Stimulated activated CD8-positive, alpha-beta memory T cell treated with anti-CD3 and anti-CD28 coated beads, Interleukin-7, amount 100 ng/mL, for 4 hours (primary cell): Measurements from ENCODE around the gene PAOX.
"Not testable (repeated sequence)": the region's sequence is repeated elsewhere in the genome, so short reads cannot be mapped to it uniquely, and the experiment has no call there.

Experiments used
- DNase-seq, 2 donors: peaks; one replicate each; pipeline ENCODE4 v3.0.0-alpha.2; 2020; ENCODE audit warnings: low read depth in 2 of 2

The PAOX gene

DNA sequence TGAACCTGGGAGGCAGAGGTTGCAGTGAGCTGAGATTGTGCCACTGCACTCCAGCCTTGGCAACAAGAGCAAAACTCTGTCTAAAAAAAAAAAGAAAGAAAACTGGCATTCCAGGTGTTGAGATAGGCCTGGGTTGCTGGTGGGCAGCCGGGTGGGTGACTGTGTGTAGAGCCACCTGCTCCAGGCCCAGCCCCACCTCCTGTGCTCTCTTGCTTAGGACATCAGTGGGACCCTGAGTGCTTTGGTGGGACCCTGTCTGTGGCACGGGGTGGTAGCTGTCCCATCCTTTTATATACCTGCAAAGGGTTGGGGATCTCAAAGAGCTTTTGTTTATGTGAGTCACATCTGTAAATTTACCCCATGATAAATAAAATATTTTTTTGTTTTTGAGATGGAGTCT lies 6.2 kb downstream of the PAOX start:
- no peak for DNase-seq

DNA sequence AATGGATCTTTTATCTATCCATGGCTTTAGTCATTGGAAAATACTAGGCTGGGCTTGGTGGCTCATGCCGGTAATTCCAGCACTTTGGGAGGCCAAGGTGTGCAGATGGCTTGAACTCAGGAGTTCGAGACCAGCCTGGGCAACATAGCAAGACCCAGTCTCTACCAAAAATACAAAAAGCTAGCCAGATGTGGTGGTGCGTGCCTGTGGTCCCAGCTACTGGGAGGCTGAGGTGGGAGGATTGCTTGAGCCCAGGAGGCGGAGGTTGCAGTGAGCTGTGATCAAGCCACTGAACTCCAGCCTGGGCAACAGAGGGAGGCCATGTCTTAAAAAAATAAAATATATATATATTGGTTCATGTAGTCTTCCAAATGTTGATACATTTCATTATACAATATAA lies 7.9 kb downstream of the PAOX start:
- DNase-seq = not testable (repeated sequence)

DNA sequence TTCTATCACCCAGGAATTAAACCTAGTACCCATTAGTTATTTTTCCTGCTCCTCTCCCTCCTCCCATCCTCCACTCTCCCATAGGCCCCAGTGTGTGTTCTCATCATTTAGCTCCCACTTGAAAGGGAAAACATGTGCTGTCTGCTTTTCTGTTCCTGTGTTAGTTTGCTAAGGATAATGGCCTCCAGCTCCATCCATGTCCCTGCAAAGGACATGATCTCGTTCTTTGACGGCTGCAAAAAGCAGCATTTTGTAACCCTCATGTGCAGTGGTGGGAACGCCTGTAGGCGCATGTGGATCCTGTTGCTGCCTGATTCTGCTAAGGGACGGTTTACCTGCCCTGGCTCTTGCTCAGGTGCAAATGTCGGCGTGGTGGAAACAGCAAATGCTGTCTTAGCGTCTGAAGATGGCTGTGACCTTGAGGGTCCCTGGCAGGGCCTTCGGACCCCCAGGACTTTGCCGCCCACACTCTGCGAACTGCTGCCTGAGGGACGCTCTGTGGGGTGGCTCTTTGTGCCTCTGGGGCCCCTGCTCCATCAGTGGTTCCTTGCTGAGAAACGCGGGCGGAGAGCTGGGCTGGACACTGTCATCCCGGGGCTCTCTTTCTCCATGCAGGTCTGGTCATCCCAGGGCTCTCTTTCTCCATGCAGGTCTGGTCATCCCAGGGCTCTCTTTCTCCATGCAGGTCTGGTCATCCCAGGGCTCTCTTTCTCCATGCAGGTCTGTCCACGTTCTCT lies 9.3 kb downstream of the PAOX start:
- DNase-seq = no peak

DNA sequence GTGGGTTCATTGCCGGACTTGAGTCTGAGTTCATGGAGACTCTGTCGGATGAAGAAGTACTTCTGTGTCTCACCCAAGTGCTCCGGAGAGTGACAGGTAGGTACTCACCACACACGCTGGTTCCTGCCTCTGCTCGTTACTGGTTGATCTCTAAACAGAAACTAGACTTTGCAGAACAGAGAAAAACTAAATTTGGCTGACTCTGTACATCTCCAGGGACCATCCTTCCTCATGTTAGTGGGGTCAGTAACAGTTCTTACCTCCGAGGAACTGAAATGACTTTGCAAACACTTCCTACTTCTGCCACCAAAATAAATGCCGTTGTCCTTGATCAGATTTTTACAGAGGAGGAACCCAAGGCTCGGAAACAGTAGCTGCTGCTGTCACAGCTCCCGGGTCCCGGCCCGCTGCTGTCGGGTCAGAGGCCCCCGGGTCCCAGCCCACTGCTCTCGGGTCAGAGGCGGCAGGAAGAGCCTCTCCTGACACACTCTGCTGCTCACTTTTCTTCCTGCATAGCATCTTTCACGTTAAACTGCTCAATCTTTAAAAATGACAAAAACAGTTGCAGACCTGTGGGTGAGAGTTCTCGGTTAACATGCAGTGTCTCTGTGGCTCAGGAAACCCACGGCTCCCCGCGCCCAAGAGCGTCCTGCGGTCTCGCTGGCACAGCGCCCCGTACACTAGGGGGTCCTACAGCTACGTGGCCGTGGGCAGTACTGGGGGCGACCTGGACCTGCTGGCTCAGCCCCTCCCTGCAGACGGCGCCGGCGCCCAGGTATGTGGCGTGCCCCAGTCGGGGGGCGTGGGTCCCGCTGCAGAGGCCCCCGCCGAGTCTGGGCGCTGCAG lies 10.1 kb downstream of the PAOX start:
- DNase-seq = peak in 1 of 2 donors; percentile 20

DNA sequence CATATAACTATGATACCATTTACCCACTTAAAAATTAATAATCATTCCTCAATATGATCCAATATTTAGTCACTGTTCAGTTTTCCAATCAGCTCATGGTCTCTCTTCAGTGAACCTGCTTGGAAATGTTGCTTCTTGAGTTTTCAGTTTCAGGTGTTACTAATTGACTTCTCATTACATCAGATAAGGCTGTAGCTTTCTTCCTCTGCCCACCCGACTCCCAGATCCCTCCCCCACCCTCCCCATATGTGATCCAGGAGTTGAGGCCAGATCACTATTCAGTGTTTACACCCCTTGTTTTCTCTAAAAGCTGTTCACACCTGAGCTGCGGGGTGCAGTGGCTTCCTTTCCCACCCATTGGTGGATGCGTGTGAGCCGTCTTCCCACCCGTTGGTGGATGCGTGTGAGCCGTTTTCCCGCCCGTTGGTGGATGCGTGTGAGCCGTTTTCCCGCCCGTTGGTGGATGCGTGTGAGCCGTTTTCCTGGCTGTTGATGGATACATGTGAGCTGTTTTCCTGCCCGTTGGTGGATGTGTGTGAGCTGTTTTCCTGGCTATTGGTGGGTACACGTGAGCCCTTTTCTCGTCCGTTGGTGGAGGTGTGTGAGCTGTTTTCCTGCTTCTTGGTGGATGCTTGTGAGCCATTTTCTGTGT lies 11.7 kb downstream of the PAOX start:
- no peak for DNase-seq

DNA sequence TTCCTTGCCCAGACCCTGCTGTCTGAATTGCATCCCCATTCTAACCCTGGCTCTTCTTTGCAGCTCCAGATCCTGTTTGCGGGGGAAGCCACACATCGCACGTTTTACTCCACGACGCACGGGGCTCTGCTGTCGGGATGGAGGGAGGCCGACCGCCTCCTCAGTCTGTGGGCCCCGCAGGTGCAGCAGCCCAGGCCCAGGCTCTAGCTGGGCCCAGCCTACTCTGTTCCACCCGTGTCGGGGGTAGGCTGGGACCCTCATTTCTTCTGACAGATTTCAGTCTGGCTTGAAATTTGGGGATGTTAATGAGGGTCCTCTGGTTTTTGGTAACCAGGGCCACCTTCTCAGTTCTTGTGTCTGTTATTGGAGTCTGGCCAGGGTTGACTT lies 12.2 kb downstream of the PAOX start:
- no peak for DNase-seq

DNA sequence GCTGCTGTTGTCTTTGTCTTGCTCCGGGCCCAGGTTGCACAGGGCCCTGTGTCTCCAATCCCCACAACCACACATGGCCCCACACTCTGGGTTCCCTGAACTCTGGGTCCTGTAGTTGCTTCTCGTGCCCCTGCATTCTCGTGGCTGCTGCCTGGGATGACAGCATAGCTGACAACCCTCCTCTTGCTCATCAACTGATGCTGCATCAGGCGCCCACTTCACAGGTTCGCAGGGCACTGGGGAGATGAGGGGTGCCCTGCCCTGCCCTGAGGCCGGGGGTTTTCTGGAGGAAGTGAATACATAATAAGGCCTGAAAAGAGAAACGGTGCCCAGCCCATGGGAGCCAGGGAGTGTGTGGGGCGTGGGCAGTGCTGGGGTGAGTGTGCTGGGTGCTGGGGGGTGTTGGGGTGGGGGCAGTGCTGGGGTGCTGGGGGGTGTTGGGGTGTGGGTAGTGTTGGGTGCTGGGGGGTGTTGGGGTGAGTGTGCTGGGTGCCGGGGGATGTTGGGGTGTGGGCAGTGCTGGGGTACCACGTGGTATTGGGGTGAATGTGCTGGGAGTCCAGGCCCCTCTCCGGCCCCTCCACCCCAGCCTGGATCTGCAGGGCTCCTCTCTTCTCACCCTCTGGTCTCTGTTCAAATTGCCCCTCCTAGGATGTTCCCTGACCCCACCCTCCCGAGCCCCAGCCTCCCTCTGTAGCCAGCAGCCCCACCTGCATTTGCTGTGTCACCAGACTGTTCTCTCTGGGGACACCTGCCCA lies 12.9 kb downstream of the PAOX start:
- DNase-seq = peak in 1 of 2 donors; percentile 22

DNA sequence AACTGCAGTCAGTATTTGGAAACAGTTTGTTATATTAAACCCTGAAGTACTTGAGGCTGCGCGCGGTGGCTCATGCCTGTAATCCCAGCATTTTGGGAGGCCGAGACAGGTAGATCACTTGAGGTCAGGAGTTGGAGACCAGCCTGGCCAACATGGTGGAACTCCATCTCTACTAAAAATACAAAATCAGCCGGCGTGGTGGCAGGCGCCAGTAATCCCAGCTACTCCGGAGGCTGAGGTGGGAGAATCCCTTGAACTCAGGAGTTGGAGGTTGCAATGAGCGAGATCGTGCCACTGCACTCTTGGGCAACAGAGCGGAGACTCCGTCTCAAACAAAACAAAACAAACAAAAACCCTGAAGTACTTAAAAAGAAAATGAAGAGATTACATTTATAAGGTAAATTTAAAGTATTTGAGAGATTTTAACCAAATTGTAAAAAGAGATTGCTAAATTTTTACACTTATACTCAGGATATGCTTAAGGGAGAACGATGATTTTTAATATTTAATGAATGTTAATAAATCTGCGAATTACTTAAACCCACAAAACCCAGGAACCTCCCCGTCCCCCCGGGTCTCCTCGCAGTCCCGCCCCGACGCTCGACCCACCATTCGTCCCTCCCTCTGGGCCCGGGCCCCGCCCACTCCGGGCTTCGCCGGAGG lies 14.5 kb downstream of the PAOX start:
- DNase-seq = no peak

DNA sequence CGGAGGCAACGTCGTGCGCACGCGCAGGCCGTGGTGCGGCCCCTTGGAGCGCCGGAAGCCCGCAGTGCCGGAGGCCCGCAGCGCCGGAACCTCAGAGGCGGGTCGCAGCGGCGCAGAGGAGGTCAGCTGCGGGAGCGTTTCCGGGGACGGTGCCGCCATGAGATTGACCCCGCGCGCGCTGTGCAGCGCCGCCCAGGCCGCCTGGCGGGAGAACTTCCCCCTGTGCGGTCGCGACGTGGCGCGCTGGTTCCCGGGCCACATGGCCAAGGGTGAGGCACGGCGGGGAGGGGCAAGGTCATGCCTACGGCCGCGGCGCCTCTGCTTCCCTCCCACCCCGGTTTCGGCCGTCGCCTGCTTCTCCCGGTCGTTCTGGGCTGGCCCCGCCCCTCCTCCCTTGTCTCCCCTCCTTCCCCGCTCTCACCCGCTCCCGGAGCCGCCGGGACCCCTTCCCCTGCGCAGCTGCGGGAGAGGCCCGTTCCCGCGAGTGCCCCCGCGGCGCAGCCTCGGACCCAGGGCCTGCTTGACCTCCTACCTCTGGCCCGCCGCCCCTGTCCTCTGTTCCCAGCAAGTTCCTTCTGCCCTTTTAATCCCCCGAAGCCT lies 15.1 kb downstream of the PAOX start, which contains the start of gene MTG1:
TSS of gene MTG1 (plus strand) at position 94 of the 600 bp plus-strand sequence. CDS start at position 158, 64 bp downstream.
- DNase-seq = peak; percentile 78 to 93

DNA sequence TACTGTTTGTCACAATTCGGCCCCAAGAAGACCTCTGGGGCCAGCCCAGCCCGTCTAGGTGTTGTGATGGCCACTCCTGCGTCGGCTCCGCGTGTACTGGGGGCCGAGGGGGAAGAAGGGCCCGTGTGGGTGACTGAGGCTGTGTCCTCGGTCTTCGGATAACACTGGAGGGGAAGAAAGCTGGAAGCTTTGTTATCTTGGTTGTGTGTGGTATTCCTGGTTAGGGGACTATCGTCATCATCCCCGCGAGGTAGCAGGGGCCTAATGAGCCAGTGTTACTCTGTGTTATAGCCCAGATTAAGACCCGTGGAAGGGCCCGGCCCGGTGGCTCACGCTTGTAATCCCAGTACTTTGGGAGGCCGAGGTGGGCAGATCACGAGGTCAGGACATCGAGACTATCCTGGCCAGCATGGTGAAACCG lies 15.7 kb downstream of the PAOX start:
- DNase-seq = no peak

DNA sequence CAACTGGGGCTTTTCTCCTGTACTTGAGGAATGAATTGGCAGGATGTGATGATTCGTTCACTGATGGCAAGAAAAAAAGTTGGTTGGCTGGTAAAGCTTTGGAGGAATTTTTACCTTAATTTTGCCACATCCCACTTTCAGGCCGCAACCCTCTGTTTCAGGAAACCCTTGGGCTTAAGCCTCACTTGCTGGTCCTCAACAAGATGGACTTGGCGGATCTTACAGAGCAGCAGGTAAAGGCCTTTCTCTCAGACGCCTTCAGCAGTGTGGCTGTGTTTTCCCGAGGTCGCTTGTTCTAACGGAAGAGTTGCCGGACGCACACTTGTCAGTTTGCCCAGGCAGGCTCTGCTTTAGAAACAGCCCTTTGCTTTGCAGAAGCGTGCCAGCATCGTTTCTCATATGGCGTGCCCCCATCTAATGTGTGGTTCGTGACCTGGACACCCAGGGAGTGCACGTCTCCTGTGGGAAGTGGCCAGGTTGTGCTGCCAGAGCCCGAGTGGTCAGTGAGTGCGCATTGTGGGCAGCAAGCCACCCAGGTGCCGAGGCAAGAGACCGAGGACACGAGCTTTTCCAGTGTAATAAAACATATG lies 17.1 kb downstream of the PAOX start:
- DNase-seq = no peak

DNA sequence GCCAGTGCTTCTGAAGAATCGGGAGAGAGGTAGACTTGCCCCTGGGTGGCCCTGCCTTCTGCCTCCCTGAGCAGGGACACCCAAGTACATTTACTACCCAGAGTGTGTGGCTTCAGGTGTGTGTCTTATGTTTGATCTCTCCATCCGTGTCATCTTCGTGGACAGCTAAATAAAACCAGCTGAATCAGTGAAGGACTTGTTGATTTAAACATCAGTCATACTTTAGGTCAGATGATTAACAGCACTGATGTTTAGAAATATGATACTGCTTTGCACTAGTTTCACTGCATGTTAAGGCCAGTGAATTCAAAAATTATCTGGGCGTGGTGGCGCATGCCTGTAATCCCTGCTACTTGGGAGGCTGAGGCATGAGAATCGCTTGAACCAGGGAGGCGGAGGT lies 18.9 kb downstream of the PAOX start:
- DNase-seq = no peak

DNA sequence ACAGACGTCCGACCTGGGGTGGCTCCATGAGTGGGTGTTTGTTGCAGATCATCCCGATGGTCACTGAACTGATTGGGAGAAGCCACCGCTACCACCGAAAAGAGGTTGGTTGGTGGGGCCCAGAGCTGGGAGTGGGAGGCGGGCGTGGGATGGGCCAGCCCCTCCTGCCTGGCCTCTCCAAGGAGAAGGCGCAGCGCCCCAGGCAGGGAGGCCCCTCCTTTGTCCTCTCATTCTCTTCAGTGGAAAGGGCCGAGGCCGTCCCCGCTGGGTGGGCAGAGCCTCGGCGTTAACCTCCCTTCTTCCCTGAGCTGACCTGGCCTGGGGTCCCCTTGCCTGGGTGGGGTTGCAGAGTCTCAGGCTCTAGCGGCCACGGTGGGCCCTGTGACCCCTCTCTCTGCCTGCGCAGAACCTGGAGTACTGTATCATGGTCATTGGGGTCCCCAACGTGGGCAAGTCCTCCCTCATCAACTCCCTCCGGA lies 20.1 kb downstream of the PAOX start:
- no peak for DNase-seq

DNA sequence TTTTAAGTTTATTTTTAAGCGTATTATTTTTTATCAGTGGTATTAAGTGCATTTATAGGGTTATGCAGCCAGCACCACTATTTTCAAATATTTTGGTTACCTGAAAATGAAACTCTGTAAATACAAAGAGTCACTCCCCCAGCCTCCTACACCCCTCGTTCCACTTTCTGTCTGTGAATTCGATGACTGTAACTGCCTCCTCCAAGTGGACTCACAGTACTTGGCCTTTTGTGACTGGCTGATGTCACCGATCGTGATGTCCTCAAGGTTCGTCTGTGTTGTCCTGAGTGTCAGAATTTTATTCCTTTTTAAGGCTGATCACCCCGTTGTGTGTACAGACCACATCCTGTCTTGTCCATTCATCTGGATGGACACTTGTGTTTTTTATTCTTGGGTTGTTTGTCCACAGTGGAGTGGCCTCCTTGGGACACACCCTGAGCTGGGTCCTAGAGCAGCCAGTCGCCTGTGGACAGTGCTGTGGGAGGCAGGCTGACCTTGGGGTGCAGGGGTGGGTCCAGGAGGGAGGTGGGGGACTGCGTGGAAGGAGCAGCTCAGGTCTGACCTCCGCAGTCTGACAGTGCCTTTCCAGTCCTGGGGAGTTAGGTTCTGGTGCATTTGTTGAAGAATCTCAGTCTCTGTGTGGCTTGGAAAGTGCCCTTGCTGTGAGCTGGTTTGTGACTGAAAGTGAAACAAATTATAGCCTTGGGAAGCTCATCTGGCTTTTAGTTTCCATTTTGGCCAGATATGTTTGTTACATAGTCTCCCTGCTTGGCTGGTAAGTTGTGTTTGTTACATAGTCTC lies 21.8 kb downstream of the PAOX start:
- no peak for DNase-seq

DNA sequence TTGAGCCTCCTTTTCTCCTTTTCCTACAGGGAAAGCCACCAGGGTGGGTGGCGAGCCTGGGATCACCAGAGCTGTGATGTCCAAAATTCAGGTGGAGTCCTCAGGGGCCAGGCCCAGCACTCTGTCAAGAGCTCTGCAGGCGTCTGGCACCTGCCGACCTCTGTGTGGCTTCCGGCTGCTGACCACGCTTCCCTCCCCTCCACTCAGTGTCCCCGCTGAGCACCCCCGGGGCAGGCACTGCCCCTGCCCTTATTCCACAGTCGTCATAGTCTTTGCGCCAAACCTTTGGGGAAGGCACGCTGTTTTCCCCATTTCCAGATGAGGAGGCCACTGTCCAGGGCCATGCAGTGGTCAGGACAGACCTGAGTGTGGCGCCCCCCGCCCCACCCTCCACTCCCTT lies 22.4 kb downstream of the PAOX start:
- no peak for DNase-seq

DNA sequence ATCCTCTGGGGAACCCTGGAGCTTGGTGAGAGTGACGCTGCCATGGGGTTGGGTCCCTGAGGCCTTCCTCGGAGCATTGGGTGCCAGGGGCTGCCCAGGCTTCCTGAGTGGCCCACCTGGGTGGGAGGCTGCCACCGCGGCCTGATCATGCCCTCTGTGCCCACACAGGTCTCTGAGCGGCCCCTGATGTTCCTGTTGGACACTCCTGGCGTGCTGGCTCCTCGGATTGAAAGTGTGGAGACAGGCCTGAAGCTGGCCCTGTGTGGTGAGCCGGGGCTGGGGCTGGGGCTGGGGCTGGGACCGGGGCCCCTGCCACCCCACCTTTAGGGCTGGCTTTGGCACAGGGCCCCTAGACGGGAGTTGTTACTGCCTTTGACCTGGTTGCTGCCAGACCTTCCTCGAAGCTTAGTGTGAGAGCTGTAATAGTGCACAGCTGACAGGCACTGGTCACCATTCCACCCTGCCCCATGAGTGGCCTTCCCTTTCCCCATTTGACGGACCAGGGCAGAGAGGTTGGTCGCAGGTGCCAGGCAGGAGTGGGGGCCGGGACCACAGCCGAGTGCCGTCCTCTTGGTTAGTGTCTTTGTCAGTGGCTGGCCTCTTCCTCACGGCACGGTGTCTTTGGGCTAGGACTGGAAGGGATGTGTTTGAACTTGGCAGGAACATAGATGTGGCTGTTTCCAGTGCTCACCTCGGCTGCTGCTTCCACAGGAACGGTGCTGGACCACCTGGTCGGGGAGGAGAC lies 23.1 kb downstream of the PAOX start:
- no peak for DNase-seq

DNA sequence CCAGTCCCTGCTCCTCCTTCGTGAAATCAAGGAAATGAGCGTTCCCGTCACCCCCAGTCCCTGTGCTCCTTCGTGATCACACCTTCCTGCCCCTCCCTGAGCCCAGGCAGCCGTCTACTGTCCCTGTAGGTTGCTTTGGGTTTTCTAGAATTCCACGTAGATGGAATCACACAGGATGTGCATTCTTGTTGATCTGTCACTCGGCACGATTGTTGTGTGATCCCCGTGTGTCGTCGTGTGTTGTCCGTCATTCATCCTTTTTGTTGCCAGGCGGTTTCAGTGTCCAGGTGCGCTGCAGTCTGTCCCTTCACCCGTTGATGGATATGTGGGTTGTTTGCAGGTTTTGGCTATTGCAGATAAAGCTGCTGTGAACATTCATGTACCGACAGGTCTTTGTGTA lies 24.3 kb downstream of the PAOX start:
- DNase-seq = no peak

DNA sequence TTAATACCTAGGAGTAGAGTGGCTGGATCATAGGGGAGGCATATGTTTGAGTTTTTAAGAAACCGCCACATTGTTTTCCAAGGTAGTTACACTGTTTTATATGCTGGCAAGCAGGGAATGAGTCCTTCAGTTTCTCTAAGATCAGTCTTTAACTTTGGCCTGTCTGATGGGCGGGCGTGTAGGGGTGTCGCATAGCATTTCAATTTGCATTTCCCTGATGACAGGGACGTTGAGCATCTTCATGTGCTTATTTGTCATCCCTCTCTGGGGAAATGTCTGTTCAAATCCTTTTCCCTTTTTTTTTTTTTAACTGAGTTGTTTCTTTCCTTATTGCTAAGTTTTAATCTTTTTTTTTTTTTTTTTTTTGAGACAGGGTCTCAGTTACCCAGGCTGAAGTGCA lies 24.7 kb downstream of the PAOX start:
- no peak for DNase-seq

DNA sequence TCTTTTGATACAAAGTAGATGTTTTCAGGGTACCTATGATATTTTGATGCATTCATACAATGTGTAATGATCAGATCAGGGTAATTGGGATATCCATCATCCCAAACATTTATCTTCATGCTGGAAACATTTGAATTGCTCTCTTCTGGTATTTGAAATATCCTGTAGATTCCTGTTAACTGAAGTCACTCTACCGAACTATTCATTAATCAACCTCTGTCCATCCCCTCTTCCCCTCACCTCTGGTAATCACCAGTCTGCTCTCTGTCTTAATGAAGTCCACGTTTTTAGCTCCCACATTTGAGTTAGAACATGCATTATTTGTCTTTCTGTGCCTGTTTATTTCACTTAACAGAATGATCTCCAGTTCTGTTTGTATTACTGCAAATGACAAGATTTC lies 26.2 kb downstream of the PAOX start:
- DNase-seq = no peak
